NCI-H2029 treated with DMSO at 0.1 percent for 48 hours (cell line): ENCODE results near the gene FIG4.
"Not testable (repeated sequence)": the region's sequence is repeated elsewhere in the genome, so short reads cannot be mapped to it uniquely, and the experiment has no call there.

Source experiments
- DNase-seq: peaks from one replicate; lab custom pipeline; 2025; lab: John Stamatoyannopoulos, UW

FIG4 gene

GRCh38 chr6:109795994-109796555 lies 105.0 kb downstream of the FIG4 start:
- DNase-seq = no peak

DNA sequence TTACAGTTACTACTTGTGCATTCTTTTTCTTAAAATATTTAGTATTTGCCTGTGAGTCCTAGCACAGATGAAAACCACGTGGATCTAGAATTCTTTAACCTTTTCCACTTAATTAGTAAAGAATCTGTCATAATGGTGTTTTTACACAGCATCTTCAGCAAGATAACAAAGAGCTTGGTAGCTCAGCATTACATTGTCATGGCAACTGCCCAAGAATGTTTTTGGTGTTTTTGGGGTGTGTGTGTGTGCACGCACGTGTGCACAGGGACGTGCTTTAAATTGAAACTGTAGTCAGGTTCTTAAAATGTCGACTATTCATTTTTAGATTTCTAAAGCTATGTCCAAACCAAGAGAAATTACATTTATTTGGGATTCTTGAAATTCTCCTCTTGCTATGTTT lies 108.0 kb downstream of the FIG4 start:
- no peak for DNase-seq

DNA sequence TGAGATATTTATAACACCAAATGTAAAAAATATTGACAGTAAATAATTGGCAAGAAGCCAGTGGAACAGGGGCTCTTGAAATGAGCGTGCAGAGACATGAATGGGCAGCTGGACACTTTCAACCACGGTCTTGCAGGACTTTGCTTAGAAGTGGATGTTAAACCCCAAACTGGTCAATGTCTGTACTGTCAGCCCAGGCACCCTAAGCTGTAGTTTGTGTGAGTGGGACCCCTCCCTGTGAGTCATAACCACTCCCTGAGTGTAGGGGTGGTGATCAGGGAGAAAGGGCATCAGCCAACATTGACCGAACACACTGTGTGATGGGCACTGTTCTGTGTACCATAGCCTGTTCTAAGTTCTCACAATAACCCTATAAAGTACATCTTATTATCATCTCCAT lies 108.6 kb downstream of the FIG4 start:
- DNase-seq = no peak

- DNase-seq = peak; percentile 55
Measured at GRCh38 chr6:109800771-109801170, 109.7 kb downstream of the FIG4 start.

GRCh38 chr6:109801794-109802193 lies 110.7 kb downstream of the FIG4 start:
- DNase-seq = no peak

- no peak for DNase-seq
Measured at GRCh38 chr6:109804020-109804419, 112.9 kb downstream of the FIG4 start.

DNA sequence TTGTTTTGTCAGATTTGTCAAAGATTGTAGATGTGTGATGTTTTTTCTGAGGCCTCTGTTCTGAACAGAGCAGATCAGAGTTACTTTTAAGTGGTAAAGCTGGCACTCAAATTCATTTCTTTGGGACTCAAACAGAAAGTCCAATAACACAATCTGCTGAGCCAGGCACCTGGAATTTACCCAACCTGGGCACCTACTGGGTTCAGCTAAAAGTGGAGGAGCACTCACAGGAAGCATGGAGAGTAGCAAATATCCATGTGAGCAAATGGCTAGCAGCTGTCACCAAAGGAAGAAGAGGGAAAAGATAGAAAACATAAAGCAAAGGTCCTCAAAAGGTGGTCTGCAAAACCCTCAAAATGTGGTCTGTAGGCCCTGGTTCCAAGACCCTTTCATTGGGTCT lies 116.8 kb downstream of the FIG4 start:
- no peak for DNase-seq

DNA sequence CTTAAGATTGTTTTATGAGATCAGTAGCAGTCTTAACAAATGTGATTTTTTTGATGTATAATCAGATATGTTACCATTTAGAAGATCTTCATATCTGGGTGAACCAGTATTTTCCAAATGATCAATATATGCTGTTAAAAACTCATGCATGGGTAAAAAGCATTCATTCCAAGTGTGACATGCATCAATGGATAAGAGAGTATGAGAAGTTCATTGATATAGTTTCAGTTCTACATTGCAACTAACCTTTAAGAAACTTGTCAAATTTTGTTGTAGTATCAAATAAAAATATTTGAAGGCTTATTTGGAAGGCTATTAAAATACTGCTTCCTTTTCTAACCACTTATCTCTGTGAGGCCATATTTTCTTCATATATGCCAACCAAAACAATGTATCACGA lies 117.7 kb downstream of the FIG4 start:
- no peak for DNase-seq

DNA sequence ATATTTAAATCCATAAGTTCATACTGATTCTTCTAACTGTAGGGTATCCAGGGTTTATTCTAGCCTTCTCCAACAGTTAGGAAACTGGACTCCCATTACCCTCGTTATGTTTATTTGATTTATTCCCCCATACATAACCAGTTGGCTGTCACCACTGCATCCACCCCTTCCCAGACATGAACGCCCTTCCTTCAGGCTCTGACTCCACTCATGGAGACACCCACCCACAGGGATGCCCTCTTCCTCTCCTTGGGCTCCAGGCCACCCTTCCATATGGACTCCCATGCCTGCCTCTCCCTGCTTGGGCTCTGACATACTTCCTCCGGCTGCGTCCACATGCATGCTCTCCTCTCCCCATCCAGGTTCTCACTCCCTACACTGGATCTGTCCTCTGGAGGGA lies 124.0 kb downstream of the FIG4 start:
- DNase-seq = no peak

GRCh38 chr6:109816452-109817374 lies 125.6 kb downstream of the FIG4 start:
- DNase-seq = peak; percentile 98

DNA sequence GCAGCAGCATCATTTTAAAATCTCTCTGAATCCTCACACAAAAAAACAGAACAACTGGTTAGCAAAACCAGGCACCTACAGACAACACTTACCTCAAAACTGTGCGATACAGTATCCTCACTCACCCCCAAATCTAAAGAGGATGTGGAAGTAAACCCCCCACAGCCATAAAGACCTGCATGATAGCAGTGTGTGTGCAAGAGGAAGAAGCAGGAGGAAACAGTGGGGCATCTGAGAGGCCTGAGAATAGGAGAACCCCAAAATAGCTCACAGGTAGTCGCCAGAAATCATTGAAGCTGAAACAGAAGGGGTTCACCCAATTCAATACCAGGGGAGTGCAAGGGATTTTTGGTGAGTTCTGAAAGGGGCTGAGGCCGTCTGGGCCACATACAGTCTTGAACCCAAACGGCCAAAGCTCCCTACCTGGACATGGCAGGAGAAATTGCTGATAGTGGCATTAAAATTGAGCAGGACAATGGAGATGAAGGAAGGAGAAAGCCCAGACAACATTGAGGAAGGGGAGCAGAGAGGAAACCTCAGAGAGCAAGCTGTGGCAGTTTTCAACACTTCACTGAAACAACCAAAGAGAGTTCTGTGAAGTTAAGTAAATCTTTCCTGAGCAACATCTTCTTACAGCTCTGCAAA lies 129.7 kb downstream of the FIG4 start:
- DNase-seq = no peak

DNA sequence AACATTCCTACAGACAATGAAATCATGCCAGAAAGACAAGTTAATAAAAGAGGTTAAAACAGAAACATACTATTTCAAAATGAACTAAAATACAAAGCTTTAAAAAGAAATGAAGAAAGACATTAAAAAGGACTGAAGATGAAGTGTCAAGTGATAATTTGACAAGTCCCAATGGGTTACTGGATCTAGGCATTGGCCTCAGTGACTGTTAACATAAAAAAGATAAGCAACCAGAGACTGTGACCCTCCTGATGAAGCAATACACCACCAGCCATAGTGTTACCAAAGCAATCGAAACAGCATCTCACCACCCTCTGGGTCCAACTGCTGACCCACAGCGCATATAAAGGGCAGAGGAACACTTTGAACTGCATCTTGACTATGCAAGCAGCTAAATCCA lies 130.3 kb downstream of the FIG4 start:
- no peak for DNase-seq

- DNase-seq = no peak
Measured at GRCh38 chr6:109824105-109824504, 133.0 kb downstream of the FIG4 start.

DNA sequence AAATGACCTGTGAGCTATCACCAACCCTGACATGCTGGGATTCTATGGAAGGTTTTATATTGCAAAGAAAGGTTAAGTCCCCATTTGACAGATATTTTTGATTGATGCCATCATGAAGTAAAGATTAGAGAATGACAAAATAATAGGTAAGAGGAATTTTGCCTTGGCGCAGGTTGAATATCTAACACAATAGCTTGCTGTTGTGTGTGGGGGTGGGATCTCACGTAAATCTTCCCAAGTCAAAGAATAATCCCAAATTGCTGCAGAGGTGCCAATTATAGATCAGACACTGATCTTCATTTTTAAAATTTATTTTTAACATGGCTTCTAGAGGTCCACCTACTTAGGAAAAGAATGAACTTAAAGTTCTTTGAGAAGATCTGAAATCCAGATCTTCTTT lies 135.5 kb downstream of the FIG4 start:
- no peak for DNase-seq

DNA sequence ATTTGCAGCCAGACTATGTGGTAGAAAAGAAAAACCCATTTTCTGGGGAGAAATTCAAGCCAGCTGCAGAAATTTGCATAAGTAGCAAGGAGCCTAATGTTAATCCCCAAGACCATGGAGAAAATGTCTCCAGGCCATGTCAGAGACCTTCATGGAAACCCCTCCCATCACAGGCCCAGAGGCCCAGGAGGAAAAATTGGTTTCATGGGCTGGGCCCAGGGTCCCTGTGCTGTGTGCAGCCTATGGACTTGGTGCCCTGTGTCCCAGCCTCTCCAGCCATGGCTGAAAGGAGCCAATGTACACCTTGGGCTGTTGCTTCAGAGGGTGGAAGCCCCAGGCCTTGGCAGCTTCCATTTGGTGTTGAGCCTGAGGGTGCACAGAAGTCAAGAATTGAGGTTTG lies 140.3 kb downstream of the FIG4 start:
- not testable (repeated sequence) for DNase-seq

DNA sequence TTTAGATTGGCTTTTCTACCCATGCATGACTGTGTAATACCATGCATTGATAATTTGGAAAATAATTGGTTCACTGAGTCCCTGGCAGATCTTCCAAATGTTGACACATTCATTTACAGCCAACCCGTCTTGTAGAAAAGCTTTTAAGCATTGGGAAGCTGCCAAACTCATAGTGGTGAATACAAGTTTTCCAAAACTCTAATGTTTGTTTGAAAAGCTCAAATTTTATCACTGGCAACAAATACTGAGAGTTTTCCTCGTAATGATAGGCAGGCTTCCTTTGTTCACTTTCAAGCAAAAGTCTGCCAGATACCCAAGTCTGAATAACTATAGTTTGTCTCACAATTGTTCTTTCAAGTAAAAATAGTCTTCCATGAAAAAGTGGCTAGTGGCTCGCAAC lies 143.0 kb downstream of the FIG4 start:
- no peak for DNase-seq

- no peak for DNase-seq
Measured at GRCh38 chr6:109834595-109835437, 143.7 kb downstream of the FIG4 start.

GRCh38 chr6:109840034-109840433 lies 148.9 kb downstream of the FIG4 start:
- no peak for DNase-seq

GRCh38 chr6:109840796-109841195 lies 149.7 kb downstream of the FIG4 start:
- DNase-seq = no peak

DNA sequence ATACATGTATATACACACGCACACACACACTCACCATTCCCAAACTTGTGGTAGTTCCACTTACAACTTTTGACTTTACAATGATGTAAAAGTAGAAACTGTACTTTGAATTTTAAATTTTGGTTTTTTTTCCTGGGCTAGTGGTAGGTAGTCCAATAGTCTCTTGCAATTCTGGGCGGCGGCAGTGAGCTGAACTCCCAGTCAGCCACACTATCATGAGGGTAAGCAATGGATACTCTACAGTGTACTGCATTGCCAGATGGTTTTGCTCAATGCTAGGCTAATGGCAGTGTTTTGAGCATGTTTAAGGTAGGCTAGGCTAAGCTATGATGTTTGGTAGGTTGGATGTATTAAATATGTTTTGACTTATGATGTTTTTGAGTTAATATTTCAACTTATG lies 150.8 kb downstream of the FIG4 start:
- DNase-seq = no peak

- DNase-seq = no peak
Measured at GRCh38 chr6:109852713-109853112, 161.6 kb downstream of the FIG4 start.

DNA sequence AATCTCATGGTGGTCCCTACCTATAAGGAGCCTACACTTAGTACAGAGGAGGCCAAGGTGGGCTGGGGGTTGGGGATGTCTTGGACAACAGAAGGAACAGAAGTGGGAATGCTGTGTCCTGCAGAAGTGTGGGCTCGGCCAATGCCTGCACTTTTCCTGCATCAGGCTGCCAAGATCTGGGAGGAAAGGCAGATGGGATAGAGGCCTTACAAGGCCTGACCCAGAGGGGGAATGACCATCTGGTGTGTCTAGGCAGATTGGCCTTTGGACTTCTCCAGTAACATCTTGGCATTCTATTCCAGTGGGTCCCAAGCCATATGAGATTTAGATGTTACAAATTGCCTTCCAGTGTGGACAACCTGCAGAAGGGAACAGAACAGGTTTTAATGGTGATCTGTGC lies 162.3 kb downstream of the FIG4 start:
- DNase-seq = no peak
